Thyroid gland (tissue), 4 donors: ENCODE data around the gene NFASC.

ENCODE experiments used
- POLR2A ChIP-seq, 2 donors: fragments of 450-650 bp; IDR thresholded peaks; one replicate each; pipeline ENCODE4 v1.6.1; 2017; ENCODE audit warnings: antibody characterized with exemption in 2 of 2, mild to moderate bottlenecking in 2 of 2, moderate library complexity in 1 of 2
- TF ChIP-seq, protein P1 (sequence below), 6 experiments: fragments of 200-600 bp in 3 of 6; fragments of 450-650 bp in 3 of 6; sonication (generic) in 3 of 6; IDR thresholded peaks; one replicate each; pipeline ENCODE4 v1.5.1; 2016 to 2019; ENCODE audit warnings: antibody characterized with exemption in 6 of 6, mild to moderate bottlenecking in 2 of 6, inconsistent platforms in 1 of 6, moderate library complexity in 1 of 6

DNA sequence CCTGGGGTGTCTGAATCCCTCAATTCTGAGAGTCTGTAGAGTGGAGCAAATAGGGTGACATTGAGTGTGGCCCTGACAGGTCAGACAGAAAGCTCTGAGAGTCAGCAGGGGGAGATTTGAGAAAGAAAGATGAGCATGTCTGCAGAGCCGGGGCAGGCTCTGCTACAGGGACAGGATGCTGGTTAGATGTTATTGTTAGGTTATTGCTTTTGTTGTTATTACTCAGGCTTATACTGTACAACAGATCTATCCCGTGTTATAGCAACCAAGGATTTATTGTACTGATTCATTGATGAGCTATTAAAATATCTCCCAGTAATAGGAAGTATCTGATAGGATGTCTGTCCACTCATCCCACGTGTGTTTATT is 59.5 kb downstream of the NFASC start:
- TF ChIP-seq, protein P1, sequence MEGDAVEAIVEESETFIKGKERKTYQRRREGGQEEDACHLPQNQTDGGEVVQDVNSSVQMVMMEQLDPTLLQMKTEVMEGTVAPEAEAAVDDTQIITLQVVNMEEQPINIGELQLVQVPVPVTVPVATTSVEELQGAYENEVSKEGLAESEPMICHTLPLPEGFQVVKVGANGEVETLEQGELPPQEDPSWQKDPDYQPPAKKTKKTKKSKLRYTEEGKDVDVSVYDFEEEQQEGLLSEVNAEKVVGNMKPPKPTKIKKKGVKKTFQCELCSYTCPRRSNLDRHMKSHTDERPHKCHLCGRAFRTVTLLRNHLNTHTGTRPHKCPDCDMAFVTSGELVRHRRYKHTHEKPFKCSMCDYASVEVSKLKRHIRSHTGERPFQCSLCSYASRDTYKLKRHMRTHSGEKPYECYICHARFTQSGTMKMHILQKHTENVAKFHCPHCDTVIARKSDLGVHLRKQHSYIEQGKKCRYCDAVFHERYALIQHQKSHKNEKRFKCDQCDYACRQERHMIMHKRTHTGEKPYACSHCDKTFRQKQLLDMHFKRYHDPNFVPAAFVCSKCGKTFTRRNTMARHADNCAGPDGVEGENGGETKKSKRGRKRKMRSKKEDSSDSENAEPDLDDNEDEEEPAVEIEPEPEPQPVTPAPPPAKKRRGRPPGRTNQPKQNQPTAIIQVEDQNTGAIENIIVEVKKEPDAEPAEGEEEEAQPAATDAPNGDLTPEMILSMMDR (IDR thresholded peaks at IDR 0.05): no peak
- TF ChIP-seq POLR2A (IDR thresholded peaks at IDR 0.05): no peak
